ENCODE data around the gene TCF7L2.

Gene TCF7L2

DNA sequence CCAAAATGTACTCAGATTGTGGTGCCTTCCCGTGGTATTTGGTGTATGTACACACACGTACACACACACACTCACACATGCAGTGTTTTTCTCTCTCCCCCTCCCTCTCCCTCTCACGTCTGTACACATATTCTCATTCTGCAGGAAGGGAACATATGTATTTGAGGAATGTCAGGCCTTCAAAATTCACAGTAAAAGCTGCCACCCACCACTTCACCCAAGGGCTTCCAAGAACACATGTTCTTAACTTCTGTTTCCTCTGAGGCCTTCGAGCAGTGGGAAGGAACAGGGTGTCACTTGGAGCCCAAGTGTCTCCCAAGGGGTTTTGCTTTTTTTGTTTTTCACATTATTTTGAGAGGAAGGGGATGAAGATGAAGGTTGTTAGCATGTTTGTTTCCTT lies 198.9 kb downstream of the TCF7L2 start:
- Histone ChIP-seq H3K4me1 (peaks cover 0 to 32% (median 8%) of the 10 kb centered on the region in 4 donors), H3K36me3 (peaks cover 38 to 85% (median 64%) of the 10 kb centered on the region in 3 donors), H3K27me3 (no peaks in the 10 kb centered on the region), H3K27ac (peak overlapping the region; percentile 30 to 31), H3K4me3 (no peak overlapping the region), H3K9me3 (no peaks in the 10 kb centered on the region)
- intact Hi-C loops (cut with DNase I; ENCODE audit: low total_unique reads), result no loop called here
- TF ChIP-seq, protein P1, sequence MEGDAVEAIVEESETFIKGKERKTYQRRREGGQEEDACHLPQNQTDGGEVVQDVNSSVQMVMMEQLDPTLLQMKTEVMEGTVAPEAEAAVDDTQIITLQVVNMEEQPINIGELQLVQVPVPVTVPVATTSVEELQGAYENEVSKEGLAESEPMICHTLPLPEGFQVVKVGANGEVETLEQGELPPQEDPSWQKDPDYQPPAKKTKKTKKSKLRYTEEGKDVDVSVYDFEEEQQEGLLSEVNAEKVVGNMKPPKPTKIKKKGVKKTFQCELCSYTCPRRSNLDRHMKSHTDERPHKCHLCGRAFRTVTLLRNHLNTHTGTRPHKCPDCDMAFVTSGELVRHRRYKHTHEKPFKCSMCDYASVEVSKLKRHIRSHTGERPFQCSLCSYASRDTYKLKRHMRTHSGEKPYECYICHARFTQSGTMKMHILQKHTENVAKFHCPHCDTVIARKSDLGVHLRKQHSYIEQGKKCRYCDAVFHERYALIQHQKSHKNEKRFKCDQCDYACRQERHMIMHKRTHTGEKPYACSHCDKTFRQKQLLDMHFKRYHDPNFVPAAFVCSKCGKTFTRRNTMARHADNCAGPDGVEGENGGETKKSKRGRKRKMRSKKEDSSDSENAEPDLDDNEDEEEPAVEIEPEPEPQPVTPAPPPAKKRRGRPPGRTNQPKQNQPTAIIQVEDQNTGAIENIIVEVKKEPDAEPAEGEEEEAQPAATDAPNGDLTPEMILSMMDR (IDR thresholded peaks at IDR 0.05), result no peak
- no peak for DNase-seq

DNA sequence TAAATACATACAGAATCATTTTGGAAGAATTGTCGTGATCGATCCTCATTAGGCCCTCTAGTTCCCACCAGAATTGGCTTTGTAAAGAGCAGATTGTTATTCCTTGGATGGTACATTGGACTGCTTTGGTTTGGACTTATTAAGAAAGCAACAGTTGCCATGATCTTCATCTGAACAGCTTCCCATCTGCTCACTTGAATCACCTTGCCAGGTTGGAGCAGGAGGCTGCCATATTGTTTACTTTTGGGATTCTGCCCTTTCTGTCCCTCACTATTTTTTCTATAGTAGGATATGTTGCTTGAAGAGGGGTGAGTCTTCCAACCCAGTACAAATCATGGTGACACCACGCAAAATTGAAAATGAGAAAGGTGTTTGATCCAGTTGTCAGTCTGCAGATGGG lies 199.6 kb downstream of the TCF7L2 start:
- Histone ChIP-seq H3K27me3 (no peaks in the 10 kb centered on the region), H3K9me3 (no peaks in the 10 kb centered on the region), H3K27ac (peak overlapping the region; percentile 30 to 31), H3K4me3 (no peak overlapping the region), H3K36me3 (peaks cover 43 to 85% (median 64%) of the 10 kb centered on the region in 3 donors), H3K4me1 (peaks cover 0 to 32% (median 8%) of the 10 kb centered on the region in 4 donors)
- intact Hi-C loops (cut with DNase I; ENCODE audit: low total_unique reads), result no loop called here
- TF ChIP-seq, protein P1 (IDR thresholded peaks at IDR 0.05), result no peak
- DNase-seq, result no peak

DNA sequence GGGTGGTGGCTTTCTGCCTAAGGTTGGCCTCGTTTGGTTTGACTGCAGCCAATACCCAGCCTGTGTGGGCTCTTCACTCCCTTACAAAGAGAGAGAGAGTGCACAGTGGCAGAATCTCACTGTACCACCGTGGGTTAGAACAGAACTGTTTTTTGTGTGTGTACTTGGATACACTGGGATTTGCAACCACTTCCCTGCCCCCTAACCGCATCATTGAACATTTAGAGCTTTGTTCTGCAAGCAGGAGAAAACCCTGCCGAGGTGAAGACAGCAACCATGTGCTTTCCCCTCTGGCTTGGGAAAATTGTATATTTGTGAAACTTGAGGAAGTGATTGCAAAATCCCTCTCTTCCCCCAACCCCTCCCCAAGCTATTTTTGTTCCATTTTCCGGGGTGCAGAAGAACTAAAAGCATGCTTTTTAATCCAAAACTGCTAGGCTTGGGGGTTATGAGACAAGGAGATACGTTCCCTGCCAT lies 201.2 kb downstream of the TCF7L2 start:
- Histone ChIP-seq H3K36me3 (peaks cover 53 to 90% (median 66%) of the 10 kb centered on the region in 3 donors), H3K27ac (no peak overlapping the region), H3K27me3 (no peaks in the 10 kb centered on the region), H3K4me1 (peaks cover 0 to 20% (median 3%) of the 10 kb centered on the region in 4 donors), H3K9me3 (no peaks in the 10 kb centered on the region), H3K4me3 (no peak overlapping the region)
- intact Hi-C loops (cut with DNase I; ENCODE audit: low total_unique reads), result no loop called here
- TF ChIP-seq, protein P1 (IDR thresholded peaks at IDR 0.05), result no peak
- DNase-seq, result no peak

DNA sequence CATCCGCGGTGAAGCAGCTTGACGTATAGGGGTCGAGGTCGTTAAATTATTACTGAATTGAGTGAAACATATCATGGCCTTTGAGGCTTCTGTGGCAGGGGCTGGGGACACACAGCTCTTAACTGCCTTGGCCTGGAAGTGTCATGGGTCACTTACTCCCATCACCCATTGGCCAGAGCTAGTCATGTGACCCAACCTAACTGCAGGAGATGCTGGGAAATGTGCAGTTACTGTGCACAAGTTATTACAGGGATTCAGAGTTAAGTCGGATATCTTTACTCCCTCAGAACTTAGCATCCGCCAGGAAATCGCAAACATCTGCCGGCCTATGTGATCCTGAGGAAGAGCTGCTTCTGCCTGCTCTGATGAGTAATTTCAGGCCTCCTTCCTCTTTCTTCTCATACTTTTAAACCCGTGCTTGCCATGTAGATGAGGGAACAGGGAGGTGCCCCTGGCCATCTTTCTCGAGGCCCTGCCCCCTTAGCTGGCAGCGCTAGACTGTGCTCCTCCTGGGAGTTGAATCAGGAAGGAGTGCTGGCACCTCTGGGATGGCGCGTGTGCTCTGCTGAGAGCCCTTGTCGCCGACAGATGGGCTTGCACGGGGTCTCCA lies 203.6 kb downstream of the TCF7L2 start:
- H3K36me3 ChIP-seq, result peaks cover 62 to 89% (median 73%) of the 10 kb centered on the region in 3 donors
- H3K4me3 ChIP-seq, result no peak overlapping the region
- H3K9me3 ChIP-seq, result no peaks in the 10 kb centered on the region
- no peaks in the 10 kb centered on the region for H3K27me3 ChIP-seq
- TF ChIP-seq, protein P1 (IDR thresholded peaks at IDR 0.05), result no peak
- intact Hi-C loops (cut with DNase I; ENCODE audit: low total_unique reads), result no loop called here
- peak in 1 of 2 donors; percentile 31 for DNase-seq
- no peak overlapping the region for H3K27ac ChIP-seq
- H3K4me1 ChIP-seq, result peaks cover 0 to 17% (median 1%) of the 10 kb centered on the region in 4 donors

DNA sequence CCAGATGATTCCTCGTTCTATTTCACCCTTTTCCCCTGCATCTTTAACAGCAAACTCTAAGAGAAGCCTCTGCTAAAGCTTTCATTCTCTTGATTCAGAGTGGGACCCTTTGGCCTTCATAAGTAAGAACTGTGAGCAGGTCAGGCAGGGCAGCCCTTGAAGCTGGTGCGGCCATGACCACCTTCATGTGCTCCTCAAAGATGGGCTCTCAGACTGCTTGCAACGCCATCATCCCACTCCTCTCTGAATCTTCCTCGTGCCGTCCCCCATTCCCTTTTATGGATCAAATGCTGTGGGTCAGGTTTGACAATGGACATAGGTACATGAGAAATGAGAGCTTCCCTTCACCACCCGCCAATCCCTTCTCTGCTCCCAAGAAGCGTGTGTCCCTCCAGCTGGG lies 207.4 kb downstream of the TCF7L2 start:
- Histone ChIP-seq H3K27ac (peak overlapping the region; percentile 0 to 50), H3K27me3 (no peaks in the 10 kb centered on the region), H3K4me3 (no peak overlapping the region), H3K4me1 (peaks cover 0 to 39% (median 11%) of the 10 kb centered on the region in 4 donors), H3K9me3 (no peaks in the 10 kb centered on the region), H3K36me3 (peaks cover 59 to 84% (median 71%) of the 10 kb centered on the region in 3 donors)
- TF ChIP-seq, protein P1 (IDR thresholded peaks at IDR 0.05), result no peak
- intact Hi-C loops (cut with DNase I; ENCODE audit: low total_unique reads), result no loop called here
- DNase-seq, result no peak
